HG03159 (cell line): ENCODE results near the gene LMNTD1.
"Not testable (repeated sequence)": the region's sequence is repeated elsewhere in the genome, so short reads cannot be mapped to it uniquely, and the experiment has no call there.

Source experiments
- ATAC-seq: cut with Tn5 transposase; IDR thresholded peaks from one replicate; pipeline ENCODE4 v1.9.1; 2021; ENCODE audit warnings: mild to moderate bottlenecking, moderate library complexity; ENCODE audit not compliant: unreplicated experiment

Gene LMNTD1

GRCh38 chr12:25553098-25553497, at the start of gene LMNTD1:
Gene LMNTD1 (minus strand): TSS chr12:25553283. CDS start chr12:25552959, 324 bp downstream.
- ATAC-seq: no peak

GRCh38 chr12:25598956-25599355, 45.9 kb upstream of the LMNTD1 start:
- no peak for ATAC-seq

GRCh38 chr12:25595496-25595895, 42.4 kb upstream of the LMNTD1 start:
- not testable (repeated sequence) for ATAC-seq

GRCh38 chr12:25594376-25594775, 41.3 kb upstream of the LMNTD1 start:
- ATAC-seq: no peak

GRCh38 chr12:25592725-25593495, 39.8 kb upstream of the LMNTD1 start:
- ATAC-seq: no peak

- no peak for ATAC-seq
Observed at GRCh38 chr12:25591144-25591543, 38.1 kb upstream of the LMNTD1 start.

- no peak for ATAC-seq
Observed at GRCh38 chr12:25590011-25590721, 37.1 kb upstream of the LMNTD1 start.

- no peak for ATAC-seq
Observed at GRCh38 chr12:25587346-25587745, 34.3 kb upstream of the LMNTD1 start.

GRCh38 chr12:25585662-25586061, 32.6 kb upstream of the LMNTD1 start:
- ATAC-seq: no peak

GRCh38 chr12:25585021-25585523, 32.0 kb upstream of the LMNTD1 start:
- ATAC-seq: no peak

GRCh38 chr12:25584596-25584995, 31.5 kb upstream of the LMNTD1 start:
- no peak for ATAC-seq

GRCh38 chr12:25583545-25583944, 30.5 kb upstream of the LMNTD1 start:
- no peak for ATAC-seq

- ATAC-seq: no peak
Observed at GRCh38 chr12:25581067-25581466, 28.0 kb upstream of the LMNTD1 start.

- no peak for ATAC-seq
Observed at GRCh38 chr12:25578411-25579143, 25.5 kb upstream of the LMNTD1 start.

- ATAC-seq: no peak
Observed at GRCh38 chr12:25574761-25575160, 21.7 kb upstream of the LMNTD1 start.

- no peak for ATAC-seq
Observed at GRCh38 chr12:25573346-25573745, 20.3 kb upstream of the LMNTD1 start.

- ATAC-seq: no peak
Observed at GRCh38 chr12:25570418-25570817, 17.3 kb upstream of the LMNTD1 start.

- ATAC-seq: no peak
Observed at GRCh38 chr12:25566202-25566949, 13.3 kb upstream of the LMNTD1 start.

- no peak for ATAC-seq
Observed at GRCh38 chr12:25558586-25558985, 5.5 kb upstream of the LMNTD1 start.

- ATAC-seq: no peak
Observed at GRCh38 chr12:25557830-25558436, 4.8 kb upstream of the LMNTD1 start.
